ENCODE results near the gene AP3M1.

DNA sequence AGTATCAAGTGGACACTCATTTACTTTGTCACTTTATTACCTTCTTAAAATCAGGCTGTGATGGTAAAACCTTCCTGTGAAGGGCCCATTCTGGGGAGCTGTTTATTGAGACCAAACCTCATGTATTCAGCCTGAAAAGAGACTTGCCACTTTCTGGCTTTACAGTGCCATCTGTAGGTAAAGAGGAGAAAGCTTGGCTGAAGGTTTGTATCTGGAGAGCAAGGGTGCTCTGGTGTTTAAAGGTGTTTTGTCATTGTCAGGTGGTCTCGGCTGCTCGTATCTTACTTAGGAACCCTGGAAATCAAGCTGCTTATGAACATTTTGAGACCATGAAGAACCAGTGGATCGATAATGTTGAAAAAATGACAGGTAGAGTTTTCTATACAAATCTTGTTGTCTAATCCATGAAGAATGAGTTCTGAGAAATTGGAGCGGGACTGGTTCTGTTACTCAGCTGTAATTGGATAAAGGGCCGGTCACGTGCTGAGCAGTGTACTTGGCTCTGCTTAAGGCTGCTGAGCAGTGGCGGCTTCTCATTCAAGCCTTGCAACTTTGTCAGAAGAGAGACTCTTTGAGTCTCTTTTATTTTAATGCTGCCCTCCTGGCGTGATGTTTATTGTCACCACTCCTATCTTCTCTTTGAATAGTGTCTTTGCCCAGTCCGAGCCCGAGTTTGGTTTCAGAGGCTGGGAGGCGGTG lies 46.9 kb downstream of the AP3M1 start:
- TF ChIP-seq, protein P1, sequence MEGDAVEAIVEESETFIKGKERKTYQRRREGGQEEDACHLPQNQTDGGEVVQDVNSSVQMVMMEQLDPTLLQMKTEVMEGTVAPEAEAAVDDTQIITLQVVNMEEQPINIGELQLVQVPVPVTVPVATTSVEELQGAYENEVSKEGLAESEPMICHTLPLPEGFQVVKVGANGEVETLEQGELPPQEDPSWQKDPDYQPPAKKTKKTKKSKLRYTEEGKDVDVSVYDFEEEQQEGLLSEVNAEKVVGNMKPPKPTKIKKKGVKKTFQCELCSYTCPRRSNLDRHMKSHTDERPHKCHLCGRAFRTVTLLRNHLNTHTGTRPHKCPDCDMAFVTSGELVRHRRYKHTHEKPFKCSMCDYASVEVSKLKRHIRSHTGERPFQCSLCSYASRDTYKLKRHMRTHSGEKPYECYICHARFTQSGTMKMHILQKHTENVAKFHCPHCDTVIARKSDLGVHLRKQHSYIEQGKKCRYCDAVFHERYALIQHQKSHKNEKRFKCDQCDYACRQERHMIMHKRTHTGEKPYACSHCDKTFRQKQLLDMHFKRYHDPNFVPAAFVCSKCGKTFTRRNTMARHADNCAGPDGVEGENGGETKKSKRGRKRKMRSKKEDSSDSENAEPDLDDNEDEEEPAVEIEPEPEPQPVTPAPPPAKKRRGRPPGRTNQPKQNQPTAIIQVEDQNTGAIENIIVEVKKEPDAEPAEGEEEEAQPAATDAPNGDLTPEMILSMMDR (IDR thresholded peaks at IDR 0.05; ENCODE audit: low read depth, low read length, poor library complexity, severe bottlenecking): peak; percentile 63
- TF ChIP-seq EZH2phosphoT487 (IDR thresholded peaks at IDR 0.05; ENCODE audit: borderline replicate concordance, low read length): no peak
